IMR-90 (cell line): Measurements from ENCODE around the gene ARF1. TPM values are rescaled to one million over a fixed set of nuclear protein-coding genes. Genes with fewer than 3 reads are reported as not detected.

Experiments used
- ATAC-seq: fragments of 200-7000 bp; cut with Tn5 transposase; 2 replicates; pipeline ENCODE4 v1.9.1; 2020; ENCODE audit warnings: low read depth, mild to moderate bottlenecking, moderate library complexity
- BruUV-seq: library from RNA; stranded (reverse); fragments of 400-500 nt; replicated peaks from 2 replicates; lab custom pipeline; 2021; lab: Mats Ljungman, UMichigan
- CTCF ChIA-PET: fragments of 300-600 bp; formaldehyde crosslinking; extraction: SDS; loops from one replicate; lab custom pipeline; 2021; ENCODE audit warnings: antibody characterized with exemption; lab: Yijun Ruan, JAX
- POLR2A ChIA-PET: fragments of 300-600 bp; sonication (Branson Sonifier 250); formaldehyde crosslinking; loops from one replicate; lab custom pipeline; 2022; ENCODE audit warnings: antibody characterized with exemption; ENCODE audit not compliant: unreplicated experiment; lab: Charles Lee
- DNase-seq: peaks from one replicate; pipeline ENCODE4 v3.0.0; 2013
- H2AFZ ChIP-seq: replicated peaks from 2 replicates; pipeline ENCODE3; 2013; ENCODE audit warnings: low read length, mild to moderate bottlenecking; ENCODE audit not compliant: poor library complexity
- H2AK5ac ChIP-seq: 2 replicates; pipeline ENCODE4 v1.6.1; 2013; ENCODE audit warnings: low read depth, low read length, inconsistent platforms
- H2AK9ac ChIP-seq: replicated peaks from 2 replicates; pipeline ENCODE3; 2013; ENCODE audit warnings: mild to moderate bottlenecking, low read depth, low read length, moderate library complexity; ENCODE audit not compliant: poor library complexity
- H2BK120ac ChIP-seq: 2 replicates; pipeline ENCODE4 v1.6.1; 2013; ENCODE audit warnings: low read depth, low read length, inconsistent platforms
- H2BK15ac ChIP-seq: 3 replicates; pipeline ENCODE4 v1.6.1; 2013; ENCODE audit warnings: low read depth, low read length, inconsistent platforms
- H2BK20ac ChIP-seq: 2 replicates; pipeline ENCODE4 v1.6.1; 2013; ENCODE audit warnings: low read depth, mild to moderate bottlenecking, inconsistent platforms, low read length, moderate library complexity
- H2BK5ac ChIP-seq: 2 replicates; pipeline ENCODE4 v1.6.1; 2013; ENCODE audit warnings: mild to moderate bottlenecking, low read depth, low read length, inconsistent platforms; ENCODE audit not compliant: poor library complexity, severe bottlenecking
- H3K14ac ChIP-seq: replicated peaks from 2 replicates; pipeline ENCODE4 v1.6.1; 2013; ENCODE audit warnings: low read depth, low read length, inconsistent platforms
- H3K18ac ChIP-seq: 2 replicates; pipeline ENCODE4 v1.6.1; 2013; ENCODE audit warnings: low read depth, low read length, control low read depth
- H3K23ac ChIP-seq: 2 replicates; pipeline ENCODE4 v1.6.1; 2013; ENCODE audit warnings: low read depth, low read length, inconsistent platforms
- H3K27ac ChIP-seq: 2 replicates; pipeline ENCODE4 v1.5.1; 2013; ENCODE audit warnings: mild to moderate bottlenecking, control low read depth, low read length; ENCODE audit not compliant: insufficient read depth
- H3K27me3 ChIP-seq: 2 replicates; pipeline ENCODE4 v1.6.1; 2013; ENCODE audit warnings: low read length; ENCODE audit not compliant: control insufficient read depth, insufficient read depth
- H3K36me3 ChIP-seq: 2 replicates; pipeline ENCODE4 v1.6.1; 2013; ENCODE audit warnings: low read length, mixed read lengths; ENCODE audit not compliant: control insufficient read depth, insufficient read depth
- H3K4ac ChIP-seq: 2 replicates; pipeline ENCODE4 v1.6.1; 2013; ENCODE audit warnings: low read depth, low read length, inconsistent platforms
- H3K4me1 ChIP-seq: 2 replicates; pipeline ENCODE4 v1.6.1; 2013; ENCODE audit warnings: low read length, mixed read lengths; ENCODE audit not compliant: control insufficient read depth, insufficient read depth
- H3K4me2 ChIP-seq: 2 replicates; pipeline ENCODE4 v1.6.1; 2013; ENCODE audit warnings: low read depth, mild to moderate bottlenecking, control low read depth, low read length, moderate library complexity
- H3K4me3 ChIP-seq: 2 replicates; pipeline ENCODE4 v1.5.1; 2013; ENCODE audit warnings: low read depth, mild to moderate bottlenecking, control low read depth, low read length, moderate library complexity; ENCODE audit not compliant: insufficient read depth
- H3K56ac ChIP-seq: 2 replicates; pipeline ENCODE4 v1.6.1; 2013; ENCODE audit warnings: low read length, inconsistent platforms; ENCODE audit not compliant: insufficient read depth; ENCODE audit errors: extremely low read depth
- H3K79me1 ChIP-seq, 2 experiments: 2 replicates each; pipeline ENCODE4 v1.6.1; 2013; ENCODE audit warnings: low read length in 2 of 2, inconsistent platforms in 1 of 2, low read depth in 1 of 2
- H3K9ac ChIP-seq: 2 replicates; pipeline ENCODE4 v1.6.1; 2013; ENCODE audit warnings: low read depth, low read length, control low read depth
- H3K9me1 ChIP-seq: 2 replicates; pipeline ENCODE4 v1.6.1; 2013; ENCODE audit warnings: low read length, inconsistent platforms; ENCODE audit not compliant: insufficient read depth
- H3K9me3 ChIP-seq: 2 replicates; pipeline ENCODE4 v1.6.1; 2013; ENCODE audit warnings: low read length; ENCODE audit not compliant: control insufficient read depth, insufficient read depth
- H4K20me1 ChIP-seq: 2 replicates; pipeline ENCODE4 v1.6.1; 2013; ENCODE audit warnings: low read length, inconsistent platforms; ENCODE audit not compliant: insufficient read depth
- H4K5ac ChIP-seq: 2 replicates; pipeline ENCODE4 v1.6.1; 2013; ENCODE audit warnings: mild to moderate bottlenecking, low read depth, low read length, control low read depth
- H4K8ac ChIP-seq, 2 experiments: 2 replicates each; pipeline ENCODE4 v1.6.1; 2013; ENCODE audit warnings: low read depth in 2 of 2, low read length in 2 of 2, control low read depth in 1 of 2, inconsistent platforms in 1 of 2
- H4K91ac ChIP-seq: 2 replicates; pipeline ENCODE4 v1.6.1; 2013; ENCODE audit warnings: low read depth, low read length, inconsistent platforms; ENCODE audit not compliant: insufficient read depth
- BHLHE40 ChIP-seq: fragments of 150-350 bp; IDR thresholded peaks from 2 replicates; pipeline ENCODE4 v1.6.1; 2016; ENCODE audit warnings: mild to moderate bottlenecking, low read depth, low read length
- CEBPB ChIP-seq: IDR thresholded peaks from 2 replicates; pipeline ENCODE4 v1.6.1; 2012; ENCODE audit warnings: low read depth, low read length, improper control_type of control experiment
- CHD1 ChIP-seq: IDR thresholded peaks from 2 replicates; pipeline ENCODE4 v1.6.1; 2012; ENCODE audit warnings: low read depth, low read length, improper control_type of control experiment
- FOS ChIP-seq: fragments of 150-350 bp; IDR thresholded peaks from 2 replicates; pipeline ENCODE4 v1.6.1; 2016; ENCODE audit warnings: low read depth, low read length
- MAFK ChIP-seq: IDR thresholded peaks from 2 replicates; pipeline ENCODE4 v1.6.1; 2012; ENCODE audit warnings: low read depth, low read length, improper control_type of control experiment
- MAZ ChIP-seq: IDR thresholded peaks from 2 replicates; pipeline ENCODE4 v1.6.1; 2012; ENCODE audit warnings: low read depth, mild to moderate bottlenecking, low read length, improper control_type of control experiment, moderate library complexity, borderline replicate concordance
- MXI1 ChIP-seq: IDR thresholded peaks from 2 replicates; pipeline ENCODE4 v1.6.1; 2012; ENCODE audit warnings: low read depth, mild to moderate bottlenecking, low read length, moderate library complexity, borderline replicate concordance
- NFE2L2 ChIP-seq: fragments of 150-350 bp; IDR thresholded peaks from 2 replicates; pipeline ENCODE4 v1.6.1; 2016; ENCODE audit warnings: low read depth, mild to moderate bottlenecking, low read length
- POLR2A ChIP-seq: IDR thresholded peaks from 2 replicates; pipeline ENCODE4 v1.6.1; 2012; ENCODE audit warnings: mild to moderate bottlenecking, low read depth, low read length
- RAD21 ChIP-seq: IDR thresholded peaks from 2 replicates; pipeline ENCODE4 v1.6.1; 2012; ENCODE audit warnings: low read length, improper control_type of control experiment
- RCOR1 ChIP-seq: IDR thresholded peaks from 2 replicates; pipeline ENCODE4 v1.6.1; 2012; ENCODE audit warnings: mild to moderate bottlenecking, low read length, improper control_type of control experiment; ENCODE audit not compliant: insufficient replicate concordance
- RFX5 ChIP-seq: IDR thresholded peaks from 2 replicates; pipeline ENCODE4 v1.8.0; 2012; ENCODE audit warnings: low read depth, mild to moderate bottlenecking, low read length, moderate library complexity
- SMC3 ChIP-seq: fragments of 150-350 bp; IDR thresholded peaks from 2 replicates; pipeline ENCODE4 v1.6.1; 2016; ENCODE audit warnings: low read depth, mild to moderate bottlenecking, antibody characterized with exemption, low read length, moderate library complexity
- WGBS, 2 experiments: methylation state at CpG; one replicate each; pipeline versions ENCODE4 v1.1.5 to v1.1.7; 2013; ENCODE audit warnings: missing lambda C conversion rate in 2 of 2; ENCODE audit not compliant: insufficient read length in 1 of 2; ENCODE audit errors: extremely low coverage in 2 of 2; 5-methylcytosine and 5-hydroxymethylcytosine counted together
- dilution Hi-C: fragments of 300-500 bp; cut with HindIII; formaldehyde crosslinking; loops from one replicate; pipeline ENCODE4 v1.14.3; 2018; ENCODE audit warnings: low sequenced_read_pairs; ENCODE audit not compliant: unreplicated experiment
- in situ Hi-C: fragments of 300-500 bp; cut with MboI; formaldehyde crosslinking; loops from 3 replicates; pipeline ENCODE4 v1.14.3; 2019; ENCODE audit warnings: low sequenced_read_pairs, inconsistent platforms, mixed read lengths
- intact Hi-C: fragments of 100-400 bp; cut with micrococcal nuclease; formaldehyde crosslinking; loops from 2 replicates; pipeline ENCODE4 v1.10.0; 2022
- polyA plus RNA-seq, 3 experiments: library from polyadenylated mRNA; depleted of rRNA; stranded (reverse); fragments of >200 nt; gene quantifications; 2 replicates each; pipeline ENCODE4 v1.2.3, GENCODE V29; 2012; ENCODE audit warnings: low replicate concordance in 1 of 3
- total RNA-seq: library from RNA; depleted of rRNA; stranded (reverse); fragments of >200 nt; gene quantifications from 2 replicates; pipeline ENCODE4 v1.2.3, GENCODE V29; 2012
- TF ChIP-seq, protein P1 (sequence below): fragments of 150-350 bp; IDR thresholded peaks from 2 replicates; pipeline ENCODE4 v1.6.1; 2016; ENCODE audit warnings: low read depth, mild to moderate bottlenecking, low read length, moderate library complexity, borderline replicate concordance
- TF ChIP-seq, protein P2 (sequence below): fragments of 150-350 bp; IDR thresholded peaks from 2 replicates; pipeline ENCODE4 v1.6.1; 2017; ENCODE audit warnings: mild to moderate bottlenecking, antibody characterized with exemption, low read length, low read depth
- TF ChIP-seq, protein P3 (sequence below): conservative IDR thresholded peaks from 2 replicates; pipeline ENCODE4 v1.5.1; 2012; ENCODE audit warnings: mild to moderate bottlenecking, low read depth, low read length, improper control_type of control experiment

ARF1 gene
- total and polyA plus RNA-seq, 2 of the 4 experiments (the other 2 are of a cell fraction), result 330 to 1,100 TPM

DNA sequence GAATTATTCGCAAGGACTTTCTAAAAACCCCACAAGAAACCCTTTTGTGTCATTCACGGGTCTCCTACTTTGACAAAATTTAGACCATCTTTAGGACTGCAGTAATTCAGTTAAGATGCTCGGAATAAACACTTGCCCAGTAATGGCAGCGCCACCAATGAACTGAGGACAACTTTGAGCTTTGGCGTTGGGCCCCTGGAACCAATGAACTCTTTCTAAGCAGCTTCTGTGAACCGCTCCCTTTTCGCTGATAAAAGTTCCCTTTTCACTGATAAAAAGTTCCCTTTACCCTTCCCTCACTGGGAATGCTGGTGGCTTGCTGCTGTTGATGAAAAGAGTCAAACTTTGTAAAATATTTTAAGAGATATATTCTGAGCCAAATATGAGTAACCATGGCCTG lies 28.0 kb downstream of the ARF1 start:
- CTCF ChIA-PET, result interaction anchor here (1.1 kb wide), 1 partner anchor 9 kb away, joined by 3 read pairs; no protein-coding TSS in a partner anchor
- POLR2A ChIA-PET, result no interaction called here

More for the DNA sequence above, 28.0 kb downstream of the ARF1 start:
- dilution Hi-C loops (no loop called here), in situ Hi-C loops (no loop called here), intact Hi-C loops (no loop called here)
- peaks cover 3% of the 10 kb centered on the region for H3K4me1 ChIP-seq
- H3K4me2 ChIP-seq, result peak overlapping the region; percentile 72
- H2AK9ac ChIP-seq, result no peak overlapping the region
- no peaks in the 10 kb centered on the region for H3K9me1 ChIP-seq
- no peak overlapping the region for H3K56ac ChIP-seq
- no peak overlapping the region for H4K91ac ChIP-seq
- no peak overlapping the region for H3K27ac ChIP-seq
- no peak overlapping the region for H3K4ac ChIP-seq
- H4K5ac ChIP-seq, result no peak overlapping the region
- H4K8ac ChIP-seq, result no peak overlapping the region
- H3K36me3 ChIP-seq, result peaks cover 13% of the 10 kb centered on the region
- no peak overlapping the region for H2BK15ac ChIP-seq
- no peaks in the 10 kb centered on the region for H3K27me3 ChIP-seq
- TF ChIP-seq MXI1, result no peak
- TF ChIP-seq RCOR1, result no peak
- TF ChIP-seq CHD1, result no peak
- TF ChIP-seq MAZ, result no peak
- TF ChIP-seq, protein P1, sequence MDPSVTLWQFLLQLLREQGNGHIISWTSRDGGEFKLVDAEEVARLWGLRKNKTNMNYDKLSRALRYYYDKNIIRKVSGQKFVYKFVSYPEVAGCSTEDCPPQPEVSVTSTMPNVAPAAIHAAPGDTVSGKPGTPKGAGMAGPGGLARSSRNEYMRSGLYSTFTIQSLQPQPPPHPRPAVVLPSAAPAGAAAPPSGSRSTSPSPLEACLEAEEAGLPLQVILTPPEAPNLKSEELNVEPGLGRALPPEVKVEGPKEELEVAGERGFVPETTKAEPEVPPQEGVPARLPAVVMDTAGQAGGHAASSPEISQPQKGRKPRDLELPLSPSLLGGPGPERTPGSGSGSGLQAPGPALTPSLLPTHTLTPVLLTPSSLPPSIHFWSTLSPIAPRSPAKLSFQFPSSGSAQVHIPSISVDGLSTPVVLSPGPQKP, result no peak
- TF ChIP-seq, protein P2, sequence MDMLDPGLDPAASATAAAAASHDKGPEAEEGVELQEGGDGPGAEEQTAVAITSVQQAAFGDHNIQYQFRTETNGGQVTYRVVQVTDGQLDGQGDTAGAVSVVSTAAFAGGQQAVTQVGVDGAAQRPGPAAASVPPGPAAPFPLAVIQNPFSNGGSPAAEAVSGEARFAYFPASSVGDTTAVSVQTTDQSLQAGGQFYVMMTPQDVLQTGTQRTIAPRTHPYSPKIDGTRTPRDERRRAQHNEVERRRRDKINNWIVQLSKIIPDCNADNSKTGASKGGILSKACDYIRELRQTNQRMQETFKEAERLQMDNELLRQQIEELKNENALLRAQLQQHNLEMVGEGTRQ, result no peak
- TF ChIP-seq, protein P3, sequence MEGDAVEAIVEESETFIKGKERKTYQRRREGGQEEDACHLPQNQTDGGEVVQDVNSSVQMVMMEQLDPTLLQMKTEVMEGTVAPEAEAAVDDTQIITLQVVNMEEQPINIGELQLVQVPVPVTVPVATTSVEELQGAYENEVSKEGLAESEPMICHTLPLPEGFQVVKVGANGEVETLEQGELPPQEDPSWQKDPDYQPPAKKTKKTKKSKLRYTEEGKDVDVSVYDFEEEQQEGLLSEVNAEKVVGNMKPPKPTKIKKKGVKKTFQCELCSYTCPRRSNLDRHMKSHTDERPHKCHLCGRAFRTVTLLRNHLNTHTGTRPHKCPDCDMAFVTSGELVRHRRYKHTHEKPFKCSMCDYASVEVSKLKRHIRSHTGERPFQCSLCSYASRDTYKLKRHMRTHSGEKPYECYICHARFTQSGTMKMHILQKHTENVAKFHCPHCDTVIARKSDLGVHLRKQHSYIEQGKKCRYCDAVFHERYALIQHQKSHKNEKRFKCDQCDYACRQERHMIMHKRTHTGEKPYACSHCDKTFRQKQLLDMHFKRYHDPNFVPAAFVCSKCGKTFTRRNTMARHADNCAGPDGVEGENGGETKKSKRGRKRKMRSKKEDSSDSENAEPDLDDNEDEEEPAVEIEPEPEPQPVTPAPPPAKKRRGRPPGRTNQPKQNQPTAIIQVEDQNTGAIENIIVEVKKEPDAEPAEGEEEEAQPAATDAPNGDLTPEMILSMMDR, result no peak
- TF ChIP-seq SMC3, result no peak
- no peak for TF ChIP-seq RAD21
- TF ChIP-seq POLR2A, result no peak
- TF ChIP-seq MAFK, result no peak
- no peak for TF ChIP-seq RFX5
- no peak for TF ChIP-seq BHLHE40
- no peak for TF ChIP-seq NFE2L2
- TF ChIP-seq CEBPB, result no peak
- TF ChIP-seq FOS, result no peak
- no peak overlapping the region for H3K14ac ChIP-seq
- H2AFZ ChIP-seq, result no peak overlapping the region
- ATAC-seq (no peak), DNase-seq (no peak)
- no peak overlapping the region for H3K18ac ChIP-seq
- H2BK5ac ChIP-seq, result no peak overlapping the region
- H3K9me3 ChIP-seq, result no peaks in the 10 kb centered on the region
- H2AK5ac ChIP-seq, result no peak overlapping the region
- H3K9ac ChIP-seq, result no peak overlapping the region
- H3K79me1 ChIP-seq, result peaks cover 11 to 32% of the 10 kb centered on the region in 2 experiments; a peak in 3 of 4 replicates
- no peak overlapping the region for H2BK120ac ChIP-seq
- H2BK20ac ChIP-seq, result no peak overlapping the region
- no peaks in the 10 kb centered on the region for H4K20me1 ChIP-seq
- no peak overlapping the region for H3K23ac ChIP-seq
- WGBS, 2 experiments, result no CpG with 5 or more reads among the region's 7 CpGs
- no TSS peak for BruUV-seq
- no peak overlapping the region for H3K4me3 ChIP-seq
